ENCODE measurements around the gene YIF1A. TPM values are rescaled to one million over a fixed set of nuclear protein-coding genes. Genes with fewer than 3 reads are reported as not detected.
A peak's percentile ranks its signal among the peaks of the same experiment; 100 is the strongest.

The YIF1A gene
- total RNA-seq, 5 donors from 2014 or later (not counting 1 experiment from before 2014, with no cell fraction given): 24.5 to 63.3 (median 56.9) TPM

- WGBS (ENCODE audit: insufficient coverage): 33% methylated on average over 2 of the region's 3 CpGs
- Mint-ChIP-seq H3K4me3 (no peak overlapping the region), H3K4me1 (peaks cover 8 to 16% (median 13%) of the 10 kb centered on the region in 3 donors), H3K36me3 (no peaks in the 10 kb centered on the region), H3K9me3 (no peaks in the 10 kb centered on the region), H3K27me3 (no peaks in the 10 kb centered on the region), H3K27ac (no peak overlapping the region)
- H3K9me3 ChIP-seq: no peaks in the 10 kb centered on the region
- ChIA-PET POLR2A (no interaction called here), CTCF (no interaction called here)
- DNase-seq: no peak
- H3K27ac ChIP-seq (ENCODE audit: low read length): no peak overlapping the region
- no peaks in the 10 kb centered on the region for H3K36me3 ChIP-seq (ENCODE audit: control insufficient read depth in 2 of 2, extremely low read depth in 1 of 2, insufficient read depth in 1 of 2, low read length in 1 of 2)
- ATAC-seq (replicated peaks in 1 of 4): no peak
- no peak overlapping the region for H3K4me3 ChIP-seq (ENCODE audit: control insufficient read depth in 1 of 2, extremely low read depth in 1 of 2, low read length in 1 of 2)
- H3K27me3 ChIP-seq (replicated peaks in 1 of 2; ENCODE audit: control insufficient read depth in 2 of 2, extremely low read depth in 1 of 2, insufficient read depth in 2 of 2, low read length in 1 of 2): peaks cover 0 to 12% of the 10 kb centered on the region in 2 experiments
- H3K4me1 ChIP-seq (ENCODE audit: control insufficient read depth in 1 of 2, extremely low read depth in 1 of 2, insufficient read depth in 2 of 2, low read length in 2 of 2): peaks cover 7 to 31% of the 10 kb centered on the region in 2 experiments
These were observed 20.5 kb upstream of the YIF1A start for GRCh38 chr11:66309475-66309874.

- DNase-seq (no peak), ATAC-seq (replicated peaks in 1 of 4) (no peak)
- H3K27ac ChIP-seq (ENCODE audit: low read length): no peak overlapping the region
- H3K4me1 ChIP-seq (ENCODE audit: control insufficient read depth in 1 of 2, extremely low read depth in 1 of 2, insufficient read depth in 2 of 2, low read length in 2 of 2): no peaks in the 10 kb centered on the region
- Mint-ChIP-seq H3K9me3 (no peaks in the 10 kb centered on the region), H3K27me3 (no peaks in the 10 kb centered on the region), H3K4me3 (no peak overlapping the region), H3K36me3 (no peaks in the 10 kb centered on the region), H3K4me1 (no peaks in the 10 kb centered on the region), H3K27ac (no peak overlapping the region)
- WGBS (ENCODE audit: insufficient coverage): 83% methylated on average over 7 of the region's 12 CpGs
- H3K36me3 ChIP-seq (ENCODE audit: control insufficient read depth in 2 of 2, extremely low read depth in 1 of 2, insufficient read depth in 1 of 2, low read length in 1 of 2): no peaks in the 10 kb centered on the region
- H3K4me3 ChIP-seq (ENCODE audit: control insufficient read depth in 1 of 2, extremely low read depth in 1 of 2, low read length in 1 of 2): no peak overlapping the region
- no peaks in the 10 kb centered on the region for H3K9me3 ChIP-seq
- POLR2A ChIA-PET: no interaction called here
- H3K27me3 ChIP-seq (replicated peaks in 1 of 2; ENCODE audit: control insufficient read depth in 2 of 2, extremely low read depth in 1 of 2, insufficient read depth in 2 of 2, low read length in 1 of 2): peaks cover 0 to 14% of the 10 kb centered on the region in 2 experiments
- CTCF ChIA-PET: no interaction called here
These were observed 13.7 kb upstream of the YIF1A start for GRCh38 chr11:66302656-66303055.

GRCh38 chr11:66299186-66299585 lies 10.2 kb upstream of the YIF1A start:
- DNase-seq (no peak), ATAC-seq (replicated peaks in 1 of 4) (no peak)
- CTCF ChIA-PET: interaction anchor here in 1 of 2 donors (1.4 kb wide), 1 partner anchor 13 kb away, joined by 3 read pairs; no protein-coding TSS in a partner anchor
- Mint-ChIP-seq H3K27ac (no peak overlapping the region), H3K27me3 (peaks cover 0 to 3% of the 10 kb centered on the region in 2 donors), H3K4me3 (no peak overlapping the region), H3K9me3 (no peaks in the 10 kb centered on the region), H3K36me3 (no peaks in the 10 kb centered on the region), H3K4me1 (no peaks in the 10 kb centered on the region)
- POLR2A ChIA-PET: no interaction called here
- H3K36me3 ChIP-seq (ENCODE audit: control insufficient read depth in 2 of 2, extremely low read depth in 1 of 2, insufficient read depth in 1 of 2, low read length in 1 of 2): no peaks in the 10 kb centered on the region
- no peak overlapping the region for H3K27ac ChIP-seq (ENCODE audit: low read length)
- peaks cover 0 to 20% of the 10 kb centered on the region in 2 experiments for H3K27me3 ChIP-seq (replicated peaks in 1 of 2; ENCODE audit: control insufficient read depth in 2 of 2, extremely low read depth in 1 of 2, insufficient read depth in 2 of 2, low read length in 1 of 2)
- no peaks in the 10 kb centered on the region for H3K4me1 ChIP-seq (ENCODE audit: control insufficient read depth in 1 of 2, extremely low read depth in 1 of 2, insufficient read depth in 2 of 2, low read length in 2 of 2)
- no peak overlapping the region for H3K4me3 ChIP-seq (ENCODE audit: control insufficient read depth in 1 of 2, extremely low read depth in 1 of 2, low read length in 1 of 2)
- WGBS (ENCODE audit: insufficient coverage): no CpG with 5 or more reads among the region's 3 CpGs
- no peaks in the 10 kb centered on the region for H3K9me3 ChIP-seq

GRCh38 chr11:66297610-66298009 lies 8.7 kb upstream of the YIF1A start:
- H3K4me3 ChIP-seq (ENCODE audit: control insufficient read depth in 1 of 2, extremely low read depth in 1 of 2, low read length in 1 of 2): no peak overlapping the region
- peaks cover 0 to under 1% of the 10 kb centered on the region in 2 experiments for H3K4me1 ChIP-seq (ENCODE audit: control insufficient read depth in 1 of 2, extremely low read depth in 1 of 2, insufficient read depth in 2 of 2, low read length in 2 of 2)
- no peak overlapping the region for H3K4me3 Mint-ChIP-seq
- no peaks in the 10 kb centered on the region for H3K36me3 Mint-ChIP-seq
- ChIA-PET CTCF (interaction anchor here in 1 of 2 donors (0.6 to 0.7 kb wide), 2 partner anchors 235 to 372 kb away, joined by 3 read pairs; no protein-coding TSS in a partner anchor), POLR2A (no interaction called here)
- H3K4me1 Mint-ChIP-seq: peaks cover 3 to 4% (median 3%) of the 10 kb centered on the region in 3 donors
- no peak overlapping the region for H3K27ac ChIP-seq (ENCODE audit: low read length)
- peaks cover 0 to 33% of the 10 kb centered on the region in 2 experiments for H3K27me3 ChIP-seq (replicated peaks in 1 of 2; ENCODE audit: control insufficient read depth in 2 of 2, extremely low read depth in 1 of 2, insufficient read depth in 2 of 2, low read length in 1 of 2)
- no peaks in the 10 kb centered on the region for H3K36me3 ChIP-seq (ENCODE audit: control insufficient read depth in 2 of 2, extremely low read depth in 1 of 2, insufficient read depth in 1 of 2, low read length in 1 of 2)
- no peak for DNase-seq
- H3K9me3 ChIP-seq: no peaks in the 10 kb centered on the region
- 70% methylated on average over 5 of the region's 8 CpGs for WGBS (ENCODE audit: insufficient coverage)
- ATAC-seq (replicated peaks in 1 of 4): no peak
- H3K27ac Mint-ChIP-seq: no peak overlapping the region
- peaks cover 9 to 14% of the 10 kb centered on the region in 2 donors for H3K27me3 Mint-ChIP-seq
- H3K9me3 Mint-ChIP-seq: no peaks in the 10 kb centered on the region

GRCh38 chr11:66294626-66295620 lies 6.0 kb upstream of the YIF1A start:
- H3K4me1 Mint-ChIP-seq: peaks cover 16 to 18% (median 17%) of the 10 kb centered on the region in 3 donors
- DNase-seq (no peak), ATAC-seq (replicated peaks in 1 of 4) (no peak)
- no peak overlapping the region for H3K27ac ChIP-seq (ENCODE audit: low read length)
- H3K9me3 ChIP-seq: no peaks in the 10 kb centered on the region
- peaks cover 0 to 19% of the 10 kb centered on the region in 2 experiments for H3K4me1 ChIP-seq (ENCODE audit: control insufficient read depth in 1 of 2, extremely low read depth in 1 of 2, insufficient read depth in 2 of 2, low read length in 2 of 2)
- no peaks in the 10 kb centered on the region for H3K36me3 ChIP-seq (ENCODE audit: control insufficient read depth in 2 of 2, extremely low read depth in 1 of 2, insufficient read depth in 1 of 2, low read length in 1 of 2)
- 81% methylated on average over 120 of the region's 123 CpGs for WGBS (ENCODE audit: insufficient coverage)
- POLR2A ChIA-PET: no interaction called here
- H3K4me3 Mint-ChIP-seq: no peak overlapping the region
- peaks cover 12 to 21% of the 10 kb centered on the region in 2 donors for H3K27me3 Mint-ChIP-seq
- no peaks in the 10 kb centered on the region for H3K36me3 Mint-ChIP-seq
- peaks cover 0 to 46% of the 10 kb centered on the region in 2 experiments for H3K27me3 ChIP-seq (replicated peaks in 1 of 2; ENCODE audit: control insufficient read depth in 2 of 2, extremely low read depth in 1 of 2, insufficient read depth in 2 of 2, low read length in 1 of 2)
- CTCF ChIA-PET: no interaction called here
- no peak overlapping the region for H3K27ac Mint-ChIP-seq
- no peaks in the 10 kb centered on the region for H3K9me3 Mint-ChIP-seq
- H3K4me3 ChIP-seq (ENCODE audit: control insufficient read depth in 1 of 2, extremely low read depth in 1 of 2, low read length in 1 of 2): no peak overlapping the region

- no peak overlapping the region for H3K4me3 ChIP-seq (ENCODE audit: control insufficient read depth in 1 of 2, extremely low read depth in 1 of 2, low read length in 1 of 2)
- ChIA-PET CTCF (no interaction called here), POLR2A (no interaction called here)
- 80% methylated on average over 24 of the region's 30 CpGs for WGBS (ENCODE audit: insufficient coverage)
- H3K27me3 ChIP-seq (replicated peaks in 1 of 2; ENCODE audit: control insufficient read depth in 2 of 2, extremely low read depth in 1 of 2, insufficient read depth in 2 of 2, low read length in 1 of 2): peaks cover 0 to 46% of the 10 kb centered on the region in 2 experiments
- Mint-ChIP-seq H3K27me3 (peaks cover 12 to 21% of the 10 kb centered on the region in 2 donors), H3K9me3 (no peaks in the 10 kb centered on the region), H3K27ac (no peak overlapping the region), H3K36me3 (no peaks in the 10 kb centered on the region), H3K4me1 (peaks cover 26 to 27% (median 26%) of the 10 kb centered on the region in 3 donors), H3K4me3 (peak overlapping the region in 2 of 3 donors; percentile 6 to 57)
- ATAC-seq (replicated peaks in 1 of 4): no peak
- peaks cover 0 to 27% of the 10 kb centered on the region in 2 experiments for H3K4me1 ChIP-seq (ENCODE audit: control insufficient read depth in 1 of 2, extremely low read depth in 1 of 2, insufficient read depth in 2 of 2, low read length in 2 of 2)
- H3K27ac ChIP-seq (ENCODE audit: low read length): no peak overlapping the region
- no peaks in the 10 kb centered on the region for H3K9me3 ChIP-seq
- DNase-seq: no peak
- H3K36me3 ChIP-seq (ENCODE audit: control insufficient read depth in 2 of 2, extremely low read depth in 1 of 2, insufficient read depth in 1 of 2, low read length in 1 of 2): no peaks in the 10 kb centered on the region
These were observed 5.1 kb upstream of the YIF1A start for GRCh38 chr11:66293777-66294625.

All from T-cell (primary cell).